ENCODE measurements around the gene GAP43.

GRCh38 chr3:115725800-115726199 is 102.5 kb downstream of the GAP43 start:
- TF ChIP-seq CTCF (CRISPR knock-in tag; IDR thresholded peaks at IDR 0.05) = no peak
- no peak for TF ChIP-seq HDAC2 (CRISPR knock-in tag; IDR thresholded peaks at IDR 0.05)
- no peak for TF ChIP-seq ATAD3A (CRISPR knock-in tag; IDR thresholded peaks at IDR 0.05)
- no peak for TF ChIP-seq ZSCAN9 (CRISPR knock-in tag; IDR thresholded peaks at IDR 0.05; ENCODE audit: borderline replicate concordance)
- TF ChIP-seq POLR2A (IDR thresholded peaks at IDR 0.05; ENCODE audit: insufficient read depth in 1 of 2, low read depth in 2 of 2, low read length in 2 of 2) = no peak
- no peak for TF ChIP-seq ZNF24 (IDR thresholded peaks at IDR 0.05)
- TF ChIP-seq POLR2AphosphoS5 (IDR thresholded peaks at IDR 0.05; ENCODE audit: low read depth, low read length) = no peak
- TF ChIP-seq SAFB2 (CRISPR knock-in tag; IDR thresholded peaks at IDR 0.05; ENCODE audit: borderline replicate concordance, low read depth) = no peak
